ENCODE measurements around the gene PPFIBP1.
"Not testable (repeated sequence)": the region's sequence is repeated elsewhere in the genome, so short reads cannot be mapped to it uniquely, and the experiment has no call there.

GRCh38 chr12:27655476-27655875 is 131.5 kb downstream of the PPFIBP1 start:
- TF ChIP-seq EZH2 (IDR thresholded peaks at IDR 0.05; ENCODE audit: low read length); CTCF (optimal IDR thresholded peaks at IDR 0.05 in 1 of 3, IDR thresholded peaks at IDR 0.05 in 1 of 3, conservative IDR thresholded peaks at IDR 0.05 in 1 of 3; ENCODE audit: extremely low read depth in 1 of 3, insufficient read depth in 2 of 3, low read length in 3 of 3): not testable (repeated sequence)
